Measurements from ENCODE around the gene CDK5. TPM values are rescaled to one million over a fixed set of nuclear protein-coding genes. Genes with fewer than 3 reads are reported as not detected.

CDK5 gene
- total and polyA plus RNA-seq, 9 of the 15 experiments (the other 6 are each of a cell fraction or from before 2014, with no cell fraction given) = 3.2 to 38.0 (median 27.5) TPM

GRCh38 chr7:151079199-151079910 is 21.7 kb upstream of the CDK5 start (continued):
- peak; percentile 46; the same call in 1 of the 2 replicates for TF ChIP-seq ZBTB33 (CRISPR knock-in tag; IDR thresholded peaks at IDR 0.05)

GRCh38 chr7:151078233-151079040 is 20.7 kb upstream of the CDK5 start:
- no TSS peak for BruUV-seq (replicated peaks)
- no peak overlapping the region for H3K4me3 ChIP-seq
- intact Hi-C loops (cut with micrococcal nuclease) (no loop called here), in situ Hi-C loops (cut with MboI) (no loop called here)
- 58% methylated on average over 22 of the region's 22 CpGs for WGBS (ENCODE audit: insufficient coverage, low coverage, missing lambda C conversion rate)
- peaks cover 32 to 87% of the 10 kb centered on the region in 2 experiments for H3K4me1 ChIP-seq (replicated peaks in 1 of 2; ENCODE audit: control insufficient read depth in 2 of 2, insufficient read depth in 2 of 2, low read length in 2 of 2)
- peaks cover 46% of the 10 kb centered on the region for H3K79me2 ChIP-seq (ENCODE audit: control insufficient read depth, insufficient read depth, low read length)
- H3K9me3 ChIP-seq (replicated peaks; ENCODE audit: control insufficient read depth, insufficient read depth, low read depth, low read length) = no peaks in the 10 kb centered on the region
- H4K20me1 ChIP-seq (replicated peaks; ENCODE audit: control insufficient read depth, insufficient read depth, low read length) = peaks cover 5% of the 10 kb centered on the region
- H2AFZ ChIP-seq (ENCODE audit: low read depth, low read length) = no peak overlapping the region
- ChIA-PET POLR2A (interaction anchor here (0.6 to 2.8 kb wide), 9 partner anchors 10 to 110 kb away, joined by 3 to 18 read pairs (median 4); partner anchors contain the start of gene ASIC3), CTCF (ENCODE audit: low intra/inter-chr PET ratio) (no interaction called here)
- H3K9ac ChIP-seq (ENCODE audit: insufficient read depth in 1 of 2, low read depth in 2 of 2, low read length in 2 of 2) = peak overlapping the region in 1 of 2 experiments; percentile 84; a peak in 2 of 4 replicates
- FAIRE-seq (no peak), ATAC-seq (no peak), DNase-seq (ENCODE audit: extremely low read depth in 1 of 4, low spot score in 3 of 4) (peak in 1 of 4 experiments; percentile 73)
- H3K9me1 ChIP-seq (ENCODE audit: control insufficient read depth, insufficient read depth, low read length) = no peaks in the 10 kb centered on the region
- H3K4me2 ChIP-seq (ENCODE audit: insufficient read depth, low read length) = peak overlapping the region; percentile 97; the same call in 1 of the 2 replicates
- H3K36me3 ChIP-seq (ENCODE audit: control insufficient read depth, insufficient read depth, low read length) = peaks cover 73% of the 10 kb centered on the region
- no peaks in the 10 kb centered on the region for H3K27me3 ChIP-seq (ENCODE audit: control insufficient read depth in 2 of 2, insufficient read depth in 2 of 2, low read length in 2 of 2)
- H3K27ac ChIP-seq (ENCODE audit: extremely low read depth, low read depth, low read length) = peak overlapping the region; percentile 1; the same call in 1 of the 3 replicates
- TF ChIP-seq L3MBTL2 (IDR thresholded peaks at IDR 0.05) (0 out of 2 replicates have a peak, but pooled peaks have one; percentile 10), RBBP5 (IDR thresholded peaks at IDR 0.05; ENCODE audit: borderline replicate concordance, insufficient read depth, low read length, poor library complexity, severe bottlenecking) (peak; percentile 20), OTX1 (CRISPR knock-in tag; IDR thresholded peaks at IDR 0.05) (0 out of 2 replicates have a peak, but pooled peaks have one; percentile 13), CREB3L1 (IDR thresholded peaks at IDR 0.05; ENCODE audit: borderline replicate concordance, low read depth) (no peak), ELF2 (CRISPR knock-in tag; IDR thresholded peaks at IDR 0.05) (peak; percentile 42; the same call in 1 of the 2 replicates), HDGF (IDR thresholded peaks at IDR 0.05) (no peak), BRD9 (IDR thresholded peaks at IDR 0.05; ENCODE audit: low read depth, partially characterized antibody) (no peak), ZBED1 (IDR thresholded peaks at IDR 0.05) (0 out of 2 replicates have a peak, but pooled peaks have one; percentile 41), PHB (CRISPR knock-in tag; IDR thresholded peaks at IDR 0.05) (peak; percentile 73; the same call in 1 of the 2 replicates), NKRF (IDR thresholded peaks at IDR 0.05; ENCODE audit: borderline replicate concordance) (peak; percentile 60; the same call in 1 of the 2 replicates), BHLHE40 (IDR thresholded peaks at IDR 0.05; ENCODE audit: low read length) (peak; percentile 95)

All from K562 (cell line).